IMR-90 (cell line): ENCODE data around the gene CHD6. TPM values are rescaled to one million over a fixed set of nuclear protein-coding genes. Genes with fewer than 3 reads are reported as not detected.

ENCODE experiments used
- ATAC-seq: fragments of 200-7000 bp; cut with Tn5 transposase; 2 replicates; pipeline ENCODE4 v1.9.1; 2020; ENCODE audit warnings: low read depth, mild to moderate bottlenecking, moderate library complexity
- BruUV-seq: library from RNA; stranded (reverse); fragments of 400-500 nt; replicated peaks from 2 replicates; lab custom pipeline; 2021; lab: Mats Ljungman, UMichigan
- CTCF ChIA-PET: fragments of 300-600 bp; formaldehyde crosslinking; extraction: SDS; loops from one replicate; lab custom pipeline; 2021; ENCODE audit warnings: antibody characterized with exemption; lab: Yijun Ruan, JAX
- POLR2A ChIA-PET: fragments of 300-600 bp; sonication (Branson Sonifier 250); formaldehyde crosslinking; loops from one replicate; lab custom pipeline; 2022; ENCODE audit warnings: antibody characterized with exemption; ENCODE audit not compliant: unreplicated experiment; lab: Charles Lee
- DNase-seq: peaks from one replicate; pipeline ENCODE4 v3.0.0; 2013
- H2AFZ ChIP-seq: replicated peaks from 2 replicates; pipeline ENCODE3; 2013; ENCODE audit warnings: low read length, mild to moderate bottlenecking; ENCODE audit not compliant: poor library complexity
- H2AK5ac ChIP-seq: 2 replicates; pipeline ENCODE4 v1.6.1; 2013; ENCODE audit warnings: low read depth, low read length, inconsistent platforms
- H2AK9ac ChIP-seq: replicated peaks from 2 replicates; pipeline ENCODE3; 2013; ENCODE audit warnings: mild to moderate bottlenecking, low read depth, low read length, moderate library complexity; ENCODE audit not compliant: poor library complexity
- H2BK120ac ChIP-seq: 2 replicates; pipeline ENCODE4 v1.6.1; 2013; ENCODE audit warnings: low read depth, low read length, inconsistent platforms
- H2BK15ac ChIP-seq: 3 replicates; pipeline ENCODE4 v1.6.1; 2013; ENCODE audit warnings: low read depth, low read length, inconsistent platforms
- H2BK20ac ChIP-seq: 2 replicates; pipeline ENCODE4 v1.6.1; 2013; ENCODE audit warnings: low read depth, mild to moderate bottlenecking, inconsistent platforms, low read length, moderate library complexity
- H2BK5ac ChIP-seq: 2 replicates; pipeline ENCODE4 v1.6.1; 2013; ENCODE audit warnings: mild to moderate bottlenecking, low read depth, low read length, inconsistent platforms; ENCODE audit not compliant: poor library complexity, severe bottlenecking
- H3K14ac ChIP-seq: replicated peaks from 2 replicates; pipeline ENCODE4 v1.6.1; 2013; ENCODE audit warnings: low read depth, low read length, inconsistent platforms
- H3K18ac ChIP-seq: 2 replicates; pipeline ENCODE4 v1.6.1; 2013; ENCODE audit warnings: low read depth, low read length, control low read depth
- H3K23ac ChIP-seq: 2 replicates; pipeline ENCODE4 v1.6.1; 2013; ENCODE audit warnings: low read depth, low read length, inconsistent platforms
- H3K27ac ChIP-seq: 2 replicates; pipeline ENCODE4 v1.5.1; 2013; ENCODE audit warnings: mild to moderate bottlenecking, control low read depth, low read length; ENCODE audit not compliant: insufficient read depth
- H3K27me3 ChIP-seq: 2 replicates; pipeline ENCODE4 v1.6.1; 2013; ENCODE audit warnings: low read length; ENCODE audit not compliant: control insufficient read depth, insufficient read depth
- H3K36me3 ChIP-seq: 2 replicates; pipeline ENCODE4 v1.6.1; 2013; ENCODE audit warnings: low read length, mixed read lengths; ENCODE audit not compliant: control insufficient read depth, insufficient read depth
- H3K4ac ChIP-seq: 2 replicates; pipeline ENCODE4 v1.6.1; 2013; ENCODE audit warnings: low read depth, low read length, inconsistent platforms
- H3K4me1 ChIP-seq: 2 replicates; pipeline ENCODE4 v1.6.1; 2013; ENCODE audit warnings: low read length, mixed read lengths; ENCODE audit not compliant: control insufficient read depth, insufficient read depth
- H3K4me2 ChIP-seq: 2 replicates; pipeline ENCODE4 v1.6.1; 2013; ENCODE audit warnings: low read depth, mild to moderate bottlenecking, control low read depth, low read length, moderate library complexity
- H3K4me3 ChIP-seq: 2 replicates; pipeline ENCODE4 v1.5.1; 2013; ENCODE audit warnings: low read depth, mild to moderate bottlenecking, control low read depth, low read length, moderate library complexity; ENCODE audit not compliant: insufficient read depth
- H3K56ac ChIP-seq: 2 replicates; pipeline ENCODE4 v1.6.1; 2013; ENCODE audit warnings: low read length, inconsistent platforms; ENCODE audit not compliant: insufficient read depth; ENCODE audit errors: extremely low read depth
- H3K79me1 ChIP-seq, 2 experiments: 2 replicates each; pipeline ENCODE4 v1.6.1; 2013; ENCODE audit warnings: low read length in 2 of 2, inconsistent platforms in 1 of 2, low read depth in 1 of 2
- H3K9ac ChIP-seq: 2 replicates; pipeline ENCODE4 v1.6.1; 2013; ENCODE audit warnings: low read depth, low read length, control low read depth
- H3K9me1 ChIP-seq: 2 replicates; pipeline ENCODE4 v1.6.1; 2013; ENCODE audit warnings: low read length, inconsistent platforms; ENCODE audit not compliant: insufficient read depth
- H3K9me3 ChIP-seq: 2 replicates; pipeline ENCODE4 v1.6.1; 2013; ENCODE audit warnings: low read length; ENCODE audit not compliant: control insufficient read depth, insufficient read depth
- H4K20me1 ChIP-seq: 2 replicates; pipeline ENCODE4 v1.6.1; 2013; ENCODE audit warnings: low read length, inconsistent platforms; ENCODE audit not compliant: insufficient read depth
- H4K5ac ChIP-seq: 2 replicates; pipeline ENCODE4 v1.6.1; 2013; ENCODE audit warnings: mild to moderate bottlenecking, low read depth, low read length, control low read depth
- H4K8ac ChIP-seq, 2 experiments: 2 replicates each; pipeline ENCODE4 v1.6.1; 2013; ENCODE audit warnings: low read depth in 2 of 2, low read length in 2 of 2, control low read depth in 1 of 2, inconsistent platforms in 1 of 2
- H4K91ac ChIP-seq: 2 replicates; pipeline ENCODE4 v1.6.1; 2013; ENCODE audit warnings: low read depth, low read length, inconsistent platforms; ENCODE audit not compliant: insufficient read depth
- ELK1 ChIP-seq: fragments of 150-350 bp; IDR thresholded peaks from 2 replicates; pipeline ENCODE4 v1.6.1; 2016; ENCODE audit warnings: low read depth, mild to moderate bottlenecking, low read length, moderate library complexity, borderline replicate concordance
- FOS ChIP-seq: fragments of 150-350 bp; IDR thresholded peaks from 2 replicates; pipeline ENCODE4 v1.6.1; 2016; ENCODE audit warnings: low read depth, low read length
- MAZ ChIP-seq: IDR thresholded peaks from 2 replicates; pipeline ENCODE4 v1.6.1; 2012; ENCODE audit warnings: low read depth, mild to moderate bottlenecking, low read length, improper control_type of control experiment, moderate library complexity, borderline replicate concordance
- SMC3 ChIP-seq: fragments of 150-350 bp; IDR thresholded peaks from 2 replicates; pipeline ENCODE4 v1.6.1; 2016; ENCODE audit warnings: low read depth, mild to moderate bottlenecking, antibody characterized with exemption, low read length, moderate library complexity
- WGBS, 2 experiments: methylation state at CpG; one replicate each; pipeline versions ENCODE4 v1.1.5 to v1.1.7; 2013; ENCODE audit warnings: missing lambda C conversion rate in 2 of 2; ENCODE audit not compliant: insufficient read length in 1 of 2; ENCODE audit errors: extremely low coverage in 2 of 2; 5-methylcytosine and 5-hydroxymethylcytosine counted together
- dilution Hi-C: fragments of 300-500 bp; cut with HindIII; formaldehyde crosslinking; loops from one replicate; pipeline ENCODE4 v1.14.3; 2018; ENCODE audit warnings: low sequenced_read_pairs; ENCODE audit not compliant: unreplicated experiment
- in situ Hi-C: fragments of 300-500 bp; cut with MboI; formaldehyde crosslinking; loops from 3 replicates; pipeline ENCODE4 v1.14.3; 2019; ENCODE audit warnings: low sequenced_read_pairs, inconsistent platforms, mixed read lengths
- intact Hi-C: fragments of 100-400 bp; cut with micrococcal nuclease; formaldehyde crosslinking; loops from 2 replicates; pipeline ENCODE4 v1.10.0; 2022
- polyA plus RNA-seq, 3 experiments: library from polyadenylated mRNA; depleted of rRNA; stranded (reverse); fragments of >200 nt; gene quantifications; 2 replicates each; pipeline ENCODE4 v1.2.3, GENCODE V29; 2012; ENCODE audit warnings: low replicate concordance in 1 of 3
- total RNA-seq: library from RNA; depleted of rRNA; stranded (reverse); fragments of >200 nt; gene quantifications from 2 replicates; pipeline ENCODE4 v1.2.3, GENCODE V29; 2012

Gene CHD6
- total and polyA plus RNA-seq, 2 of the 4 experiments (the other 2 are of a cell fraction): 8.8 to 26.7 TPM

GRCh38 chr20:41544472-41544871 lies 73.7 kb downstream of the CHD6 start:
- Histone ChIP-seq H2BK20ac (no peak overlapping the region), H3K56ac (no peak overlapping the region), H3K23ac (no peak overlapping the region), H2BK120ac (no peak overlapping the region), H4K20me1 (peaks cover 11% of the 10 kb centered on the region), H3K4me1 (no peaks in the 10 kb centered on the region), H3K4me3 (no peak overlapping the region), H4K5ac (no peak overlapping the region), H3K14ac (no peak overlapping the region), H2AK5ac (no peak overlapping the region), H3K4ac (no peak overlapping the region), H2BK15ac (no peak overlapping the region), H2AK9ac (no peak overlapping the region), H3K36me3 (no peaks in the 10 kb centered on the region), H3K27ac (no peak overlapping the region), H3K9ac (no peak overlapping the region), H3K9me1 (peaks cover 3% of the 10 kb centered on the region; the same call in 1 of the 2 replicates), H3K4me2 (no peak overlapping the region), H3K27me3 (no peaks in the 10 kb centered on the region), H3K9me3 (no peaks in the 10 kb centered on the region), H2AFZ (no peak overlapping the region), H4K8ac (no peak overlapping the region), H2BK5ac (no peak overlapping the region), H3K18ac (no peak overlapping the region), H3K79me1 (peaks cover 29% of the 10 kb centered on the region in 2 experiments), H4K91ac (no peak overlapping the region)
- ChIA-PET POLR2A (no interaction called here), CTCF (interaction anchor here (0.7 to 0.8 kb wide), 2 partner anchors 8 to 34 kb away, joined by 3 read pairs; no protein-coding TSS in a partner anchor)
- in situ Hi-C loops: no loop called here
- dilution Hi-C loops: no loop called here
- no TSS peak for BruUV-seq
- ATAC-seq (no peak), DNase-seq (no peak)
- WGBS, 2 experiments: no CpG with 5 or more reads among the region's 1 CpG
- intact Hi-C loops: no loop called here
- TF ChIP-seq FOS: no peak
- no peak for TF ChIP-seq MAZ
- no peak for TF ChIP-seq ELK1
- TF ChIP-seq SMC3: no peak
